GM12891 (cell line): ENCODE measurements around the gene EIF2A.

Experiments
- DNase-seq: peaks from one replicate; pipeline ENCODE4 v3.0.0; 2011; ENCODE audit warnings: low spot score; ENCODE audit not compliant: insufficient read length
- FAIRE-seq: peaks from 2 replicates; lab custom pipeline; 2011; peaks lifted over from hg19 to GRCh38; lab: Jason Lieb, UNC
- PAX5 ChIP-seq: IDR thresholded peaks from 2 replicates; pipeline ENCODE4 v1.6.1; 2011; ENCODE audit warnings: low read length, moderate library complexity, mild to moderate bottlenecking; ENCODE audit not compliant: insufficient read depth, severe bottlenecking
- POLR2A ChIP-seq: IDR thresholded peaks from 2 replicates; pipeline ENCODE4 v1.6.1; 2011; ENCODE audit warnings: low read depth, low read length, control low read depth
- POLR2AphosphoS5 ChIP-seq: IDR thresholded peaks from 2 replicates; pipeline ENCODE4 v1.6.1; 2011; ENCODE audit warnings: low read depth, low read length, control low read depth
- POU2F2 ChIP-seq: IDR thresholded peaks from 2 replicates; pipeline ENCODE4 v1.6.1; 2011; ENCODE audit warnings: low read depth, mild to moderate bottlenecking, control low read depth, low read length, moderate library complexity
- SPI1 ChIP-seq: IDR thresholded peaks from 2 replicates; pipeline ENCODE4 v1.6.1; 2011; ENCODE audit warnings: low read depth, low read length, control low read depth
- TAF1 ChIP-seq: IDR thresholded peaks from 2 replicates; pipeline ENCODE4 v1.6.1; 2011; ENCODE audit warnings: low read depth, low read length, control low read depth

The EIF2A gene

GRCh38 chr3:150627557-150627956 is 81.0 kb downstream of the EIF2A start:
- FAIRE-seq, result no peak

GRCh38 chr3:150631515-150632221 is 85.1 kb downstream of the EIF2A start:
- TF ChIP-seq PAX5 (no peak), POLR2A (peak; percentile 9; the same call in 1 of the 2 replicates), POLR2AphosphoS5 (peak; percentile 53; the same call in 1 of the 2 replicates), POU2F2 (no peak), SPI1 (no peak), TAF1 (no peak)
- DNase-seq, result no peak
- no peak for FAIRE-seq

More at GRCh38 chr3:150627557-150627956, 81.0 kb downstream of the EIF2A start:
- TF ChIP-seq PAX5 (no peak), POLR2A (no peak), SPI1 (no peak), TAF1 (no peak), POLR2AphosphoS5 (no peak), POU2F2 (no peak)
- no peak for DNase-seq

- TF ChIP-seq POU2F2, result no peak
- TF ChIP-seq SPI1, result no peak
- TF ChIP-seq POLR2AphosphoS5, result no peak
- no peak for TF ChIP-seq PAX5
- no peak for TF ChIP-seq TAF1
- no peak for DNase-seq
- no peak for FAIRE-seq
These were observed 88.5 kb downstream of the EIF2A start for GRCh38 chr3:150635076-150635475.

GRCh38 chr3:150635526-150635925 is 88.9 kb downstream of the EIF2A start:
- no peak for TF ChIP-seq POLR2A
- TF ChIP-seq SPI1, result peak; percentile 96
- FAIRE-seq, result no peak
- peak; percentile 8 for DNase-seq
